T-helper 22 cell (primary cell): ENCODE measurements around the gene SDR42E1.
"Not testable (repeated sequence)": the region's sequence is repeated elsewhere in the genome, so short reads cannot be mapped to it uniquely, and the experiment has no call there.

Experiments used
- DNase-seq: peaks from one replicate; pipeline ENCODE4 v3.0.0-alpha.2; 2020; ENCODE audit warnings: low read depth

SDR42E1 gene

DNA sequence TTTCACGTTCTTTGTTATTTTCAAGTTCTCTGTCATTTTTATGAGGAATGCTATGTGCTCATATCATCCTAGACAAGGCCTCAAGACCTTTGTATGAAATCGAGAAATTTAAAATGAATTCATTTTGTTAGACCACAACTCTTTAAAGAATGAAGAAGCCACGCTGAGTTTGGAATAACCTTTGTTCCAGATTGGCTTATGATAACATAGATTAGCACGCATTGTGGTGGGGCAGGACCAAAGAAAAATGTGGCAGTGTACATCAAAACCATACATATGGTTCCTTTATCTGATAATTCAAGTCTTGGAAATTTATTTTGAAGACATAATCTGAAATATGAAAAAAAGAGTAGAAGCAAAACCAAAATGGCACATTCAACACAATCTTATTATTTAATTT lies 26.0 kb upstream of the SDR42E1 start:
- DNase-seq, result no peak

DNA sequence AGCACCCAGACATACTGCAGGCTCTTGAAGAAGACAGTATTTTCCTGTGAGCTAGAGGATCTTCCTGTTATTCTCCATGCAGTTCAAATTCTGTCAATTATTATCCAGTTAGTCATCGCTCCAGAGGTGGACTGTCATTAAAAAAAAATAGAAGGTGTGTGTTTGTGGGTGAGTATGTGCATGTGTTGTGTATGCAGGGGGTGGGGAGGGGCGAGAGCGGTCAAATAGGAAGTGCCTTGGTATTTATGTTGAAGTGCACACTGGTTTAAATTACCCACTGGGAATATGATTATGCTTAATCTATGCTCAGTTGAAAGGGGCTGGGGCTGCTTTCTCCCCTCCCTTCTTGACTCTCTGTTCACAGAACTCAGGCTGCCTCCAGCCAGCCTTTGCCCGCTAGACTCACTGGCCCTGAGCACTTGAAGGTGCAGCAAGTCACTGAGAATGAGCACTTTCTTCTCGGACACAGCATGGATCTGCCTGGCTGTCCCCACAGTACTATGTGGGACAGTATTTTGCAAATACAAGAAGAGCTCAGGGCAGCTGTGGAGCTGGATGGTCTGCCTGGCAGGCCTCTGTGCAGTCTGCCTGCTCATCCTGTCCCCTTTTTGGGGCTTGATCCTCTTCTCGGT lies 23.8 kb upstream of the SDR42E1 start, which contains the start of gene HSD17B2:
TSS of gene HSD17B2 (plus strand) at position 273 of the 632 bp plus-strand sequence. CDS start at position 445, 172 bp downstream.
- DNase-seq, result no peak

DNA sequence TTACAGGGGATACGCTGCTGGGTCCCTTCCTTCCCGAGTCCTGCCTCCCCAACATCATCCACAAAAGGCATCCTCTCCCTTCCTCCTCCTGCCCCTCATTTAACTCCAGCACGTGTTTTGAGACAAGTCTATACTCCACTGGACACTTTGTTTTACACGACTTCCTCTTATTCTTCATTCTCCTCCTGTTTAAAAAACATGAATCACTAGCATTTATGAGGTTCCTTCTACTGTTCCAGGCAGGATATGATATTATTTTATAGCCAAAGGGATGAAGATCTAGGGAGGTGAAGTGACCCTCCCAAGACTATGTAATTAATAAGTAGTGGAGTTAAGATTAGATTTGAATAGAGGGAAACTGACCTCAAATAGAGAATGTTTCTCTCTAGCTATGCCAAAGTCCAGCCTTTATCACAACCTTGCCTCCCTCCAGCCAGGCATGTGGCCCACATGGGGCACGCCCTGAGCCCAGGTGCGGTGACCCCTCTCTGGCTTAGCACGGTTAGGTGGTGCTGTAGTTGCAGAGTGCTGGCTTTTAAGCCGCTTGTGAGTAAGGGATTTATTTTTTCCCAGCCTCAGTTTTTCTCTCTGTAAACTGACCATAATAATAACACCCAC lies 22.5 kb upstream of the SDR42E1 start:
- no peak for DNase-seq

DNA sequence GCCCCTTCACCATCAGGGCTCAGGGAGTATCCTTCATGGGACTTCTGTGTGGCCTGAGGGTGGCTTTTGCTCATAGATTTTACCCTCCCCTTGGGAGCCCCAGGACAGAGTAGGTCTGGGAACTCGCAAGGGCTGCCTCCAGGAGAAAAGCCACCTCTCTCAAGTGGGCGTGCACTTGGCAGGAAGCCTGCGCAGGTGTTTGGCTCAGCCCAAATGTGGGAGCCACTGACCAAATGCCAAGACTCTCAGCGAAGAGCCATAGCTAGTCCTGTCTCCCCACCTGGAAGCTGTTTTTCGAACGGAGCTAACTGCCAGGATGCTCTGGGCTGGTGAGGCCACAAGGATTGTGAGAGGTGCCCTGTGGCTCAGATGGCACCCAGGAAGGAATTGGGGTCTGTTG lies 21.7 kb upstream of the SDR42E1 start:
- no peak for DNase-seq

DNA sequence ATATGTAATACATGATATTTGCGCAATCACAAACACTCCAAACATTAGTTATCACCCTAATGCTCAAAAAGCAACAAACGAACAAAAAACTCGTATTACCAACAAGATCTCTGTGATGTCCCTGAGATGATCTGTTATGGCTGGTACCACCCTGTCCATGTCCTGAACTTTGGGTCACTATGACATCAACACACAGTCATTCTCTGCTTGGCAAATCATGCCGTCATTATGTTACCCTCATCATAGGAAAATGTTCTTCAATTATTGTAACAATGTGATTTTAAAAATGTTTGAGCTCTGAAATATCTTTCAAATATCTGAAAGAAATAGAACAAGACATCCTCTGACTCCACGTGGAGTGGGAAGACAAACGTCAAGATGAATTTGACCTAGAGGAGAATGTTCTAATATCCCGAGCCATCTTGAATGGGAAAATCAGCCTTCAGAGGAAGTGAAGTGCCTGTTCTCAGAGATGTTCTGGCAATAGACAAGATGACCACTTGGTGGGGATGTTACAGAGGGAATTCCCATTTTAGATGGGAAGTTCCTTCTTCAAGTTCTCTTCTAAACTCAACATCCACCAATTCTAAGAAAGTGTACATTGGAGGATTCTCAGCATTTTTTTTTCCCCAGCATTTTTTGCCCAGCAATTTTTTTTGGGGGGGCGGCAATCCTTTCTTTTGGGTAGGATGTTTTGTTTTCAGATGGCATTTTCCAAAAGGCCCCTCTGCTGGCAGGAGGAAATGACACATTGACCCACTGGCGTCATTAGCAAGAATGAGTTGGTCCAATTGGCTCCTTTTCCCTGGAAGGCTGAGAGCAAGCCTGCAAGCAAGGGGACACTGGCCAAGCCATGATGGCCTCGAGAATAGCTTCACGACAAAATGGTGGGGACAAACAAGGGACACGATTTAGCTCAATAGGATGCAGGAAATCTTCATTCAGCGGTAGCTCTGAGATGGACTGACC lies 20.1 kb upstream of the SDR42E1 start:
- no peak for DNase-seq

DNA sequence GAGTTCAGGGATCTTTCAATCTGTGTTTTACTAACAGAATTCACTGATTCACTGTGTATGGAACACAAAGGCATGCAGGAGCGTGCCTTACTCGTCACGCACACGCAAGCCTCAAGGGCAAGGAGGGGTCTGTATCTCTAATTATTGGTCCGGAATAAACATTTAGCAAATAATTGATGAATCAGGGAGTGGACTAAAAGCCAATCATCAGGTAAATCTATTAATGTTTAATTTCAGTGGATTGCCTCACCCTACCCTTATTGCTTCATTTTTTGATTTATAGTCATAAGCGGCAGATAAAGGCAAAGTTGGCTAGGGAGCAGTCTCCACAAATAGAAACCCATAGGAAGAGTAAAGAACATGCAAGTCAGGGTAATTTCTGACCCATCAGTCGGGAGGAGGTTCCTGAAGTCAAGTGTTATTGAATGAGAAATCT lies 16.4 kb upstream of the SDR42E1 start:
- DNase-seq, result no peak

DNA sequence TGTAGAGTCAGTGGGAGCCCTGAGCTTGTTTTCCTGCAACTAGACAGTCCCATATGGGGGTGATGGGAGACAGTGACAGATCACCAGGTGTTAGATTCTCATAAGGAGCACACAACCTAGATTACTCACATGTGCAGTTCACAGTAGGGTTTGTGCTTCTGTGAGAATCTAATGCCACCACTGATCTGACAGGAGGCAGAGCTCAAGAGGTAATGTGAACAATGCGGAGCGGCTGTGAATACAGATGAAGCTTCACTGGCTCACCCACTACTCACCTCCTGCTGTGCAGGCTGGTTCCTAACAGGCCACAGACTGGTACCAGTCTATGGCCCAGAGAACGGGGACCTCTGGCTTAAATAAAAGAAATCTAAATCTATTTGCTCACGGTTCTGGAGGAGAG lies 13.6 kb upstream of the SDR42E1 start:
- DNase-seq, result no peak

DNA sequence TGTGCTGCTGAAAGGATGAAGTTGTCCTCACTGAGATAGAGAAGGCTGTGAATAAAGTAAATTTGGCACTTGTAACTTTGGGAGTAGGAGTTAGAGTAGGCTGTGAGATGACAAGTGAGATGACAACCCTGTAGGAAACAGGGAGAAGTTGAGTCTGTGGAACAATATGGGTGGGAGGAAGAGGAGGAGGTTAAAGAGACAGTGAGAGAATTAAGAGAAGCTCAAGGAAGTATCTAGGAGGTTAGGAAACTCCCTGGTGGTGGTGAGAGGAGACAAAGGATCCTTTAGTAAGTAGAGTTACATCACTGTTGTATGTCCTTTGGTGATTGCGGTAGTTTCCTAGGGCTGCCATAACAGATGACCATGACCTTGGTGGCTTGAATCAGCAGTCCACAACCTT lies 13.0 kb upstream of the SDR42E1 start:
- no peak for DNase-seq

DNA sequence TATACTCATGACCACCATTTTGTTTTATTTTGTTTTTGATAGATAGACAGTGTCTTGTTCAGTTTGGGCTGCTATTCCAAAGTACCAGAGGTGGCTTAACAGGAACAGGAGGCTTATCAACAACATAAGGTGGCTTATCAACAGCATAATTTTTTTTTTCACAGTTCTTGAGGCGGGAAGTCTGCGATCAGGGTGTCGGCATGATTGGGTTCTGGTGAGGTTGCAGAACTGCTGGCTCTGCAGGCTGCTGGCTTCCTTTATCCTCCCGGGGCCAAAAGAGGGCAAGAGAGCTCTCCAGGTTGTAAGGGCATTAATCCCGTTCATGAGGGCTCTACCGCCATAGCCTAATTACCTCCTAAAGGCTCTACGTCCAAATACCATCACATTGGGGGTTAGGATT lies 11.9 kb upstream of the SDR42E1 start:
- no peak for DNase-seq

DNA sequence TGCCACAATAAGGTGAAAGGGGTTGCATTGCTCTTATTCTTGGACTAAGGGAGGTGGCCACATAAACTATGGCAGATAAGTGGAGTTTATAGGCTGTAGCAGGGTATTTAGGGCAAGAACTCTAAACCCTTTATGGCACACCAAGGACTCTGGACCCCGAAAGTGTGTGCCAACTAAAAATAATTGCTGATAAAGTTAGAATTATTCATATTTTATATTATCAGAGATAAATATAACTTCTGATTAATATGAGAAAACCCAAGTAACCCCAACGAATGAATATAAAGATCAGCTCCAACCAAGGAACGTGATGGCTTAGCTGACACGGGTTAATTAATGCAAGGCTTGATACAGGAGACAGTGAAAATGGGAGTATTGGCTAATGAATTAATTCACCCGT lies 8.8 kb upstream of the SDR42E1 start:
- DNase-seq, result no peak

DNA sequence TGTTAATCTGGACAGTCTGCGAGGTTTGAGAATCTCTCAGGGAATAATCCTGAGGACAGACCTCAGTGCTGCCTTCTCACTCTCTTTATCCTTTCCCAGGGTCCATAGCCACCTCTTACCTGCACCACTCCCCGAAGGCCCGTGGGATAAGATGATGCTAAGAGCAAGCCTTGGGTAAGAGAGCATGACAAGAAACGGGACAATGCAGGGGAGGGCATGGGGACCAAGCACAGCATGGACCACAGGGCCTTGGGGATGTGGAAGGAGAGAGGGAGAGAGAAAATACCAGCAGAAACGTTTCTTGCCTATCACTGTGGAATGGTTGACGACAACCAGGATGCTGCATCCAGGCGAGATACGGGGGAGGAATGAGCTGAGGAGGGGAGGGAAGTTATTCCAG lies 8.3 kb upstream of the SDR42E1 start:
- no peak for DNase-seq

DNA sequence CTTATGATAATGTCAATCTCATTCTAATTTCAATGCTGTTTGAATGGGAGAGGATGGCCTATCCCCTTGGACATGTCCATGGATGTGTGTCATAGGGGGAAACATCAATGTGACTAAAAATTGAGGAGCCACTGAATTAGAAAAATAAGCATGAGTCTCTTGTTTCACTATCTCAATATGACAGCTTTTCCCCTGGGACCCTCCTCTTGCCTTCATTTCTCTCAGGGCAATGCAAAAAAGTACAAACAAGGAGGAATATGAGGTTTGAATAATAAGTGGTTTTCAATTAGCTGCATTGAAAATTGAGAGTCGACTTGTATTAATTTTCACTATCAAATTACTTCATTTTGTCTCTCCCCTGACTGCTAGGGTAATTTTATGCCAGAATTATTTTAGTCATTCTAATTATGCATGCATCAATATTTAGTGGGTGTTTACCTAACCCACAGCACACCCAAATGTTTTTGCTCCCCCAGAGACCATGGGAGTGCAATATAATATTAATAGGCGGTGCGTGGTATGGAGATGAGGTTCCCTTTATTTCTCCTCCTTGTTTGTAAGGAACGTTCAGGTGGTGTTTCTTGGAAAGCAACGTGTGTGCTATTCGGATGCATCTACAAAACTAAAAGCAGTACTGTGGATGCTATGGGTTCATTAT lies 6.8 kb upstream of the SDR42E1 start:
- no peak for DNase-seq

DNA sequence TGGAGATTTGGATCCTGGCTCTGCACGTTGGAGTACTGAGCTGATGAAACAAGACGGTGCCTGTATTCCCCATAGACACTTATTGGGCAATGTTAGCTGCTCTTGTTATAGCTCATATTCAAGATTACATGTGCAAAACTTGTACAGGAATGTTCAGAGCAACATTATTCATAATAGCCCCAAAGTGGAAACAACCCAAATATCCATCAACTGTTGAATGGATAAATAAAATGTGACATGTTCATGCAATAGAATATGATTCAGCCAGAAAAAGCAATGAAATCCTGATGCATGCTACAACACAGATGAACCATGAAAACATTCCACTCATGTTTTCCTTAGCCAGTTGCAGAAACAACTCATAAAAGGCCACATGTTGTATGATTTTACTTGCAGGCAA lies 5.7 kb upstream of the SDR42E1 start:
- DNase-seq, result no peak

DNA sequence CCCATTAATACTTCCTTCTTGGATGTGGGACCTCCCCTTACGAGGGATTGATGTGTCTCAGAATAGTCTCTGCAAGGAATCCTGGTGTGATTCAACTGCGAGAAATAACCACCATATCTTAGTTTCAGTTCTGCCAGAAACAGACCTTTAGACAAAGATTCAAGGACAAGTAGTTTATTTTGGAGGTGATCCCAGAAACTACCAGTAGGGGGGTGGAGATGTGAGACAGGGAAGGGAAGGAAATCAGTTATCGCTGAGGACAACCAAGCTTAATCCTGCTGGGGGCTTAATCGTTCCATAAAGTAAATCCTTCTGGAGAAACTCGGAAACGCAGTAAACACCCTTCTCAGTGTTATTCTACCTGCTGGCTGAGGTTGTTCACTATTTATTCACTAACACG lies 5.0 kb upstream of the SDR42E1 start:
- no peak for DNase-seq

DNA sequence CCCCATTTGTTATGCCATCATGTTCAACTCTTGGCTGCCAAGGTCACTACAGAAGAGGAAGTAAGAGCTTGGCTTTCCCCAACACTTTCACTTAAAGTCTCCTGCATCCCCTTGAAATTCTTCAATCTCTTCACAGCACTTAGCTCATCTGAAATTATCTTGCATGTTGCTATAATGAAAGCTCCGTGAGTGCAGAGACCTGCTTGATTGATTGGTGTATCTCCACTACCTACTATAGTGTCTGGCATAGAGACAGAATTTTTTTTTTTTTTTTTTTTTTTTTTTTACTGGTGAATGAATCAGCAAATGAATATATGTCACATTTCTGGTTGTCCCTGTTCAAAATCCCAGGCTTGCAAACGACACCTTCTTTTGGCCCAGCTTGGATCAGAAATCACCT lies 1.9 kb upstream of the SDR42E1 start:
- DNase-seq, result no peak

DNA sequence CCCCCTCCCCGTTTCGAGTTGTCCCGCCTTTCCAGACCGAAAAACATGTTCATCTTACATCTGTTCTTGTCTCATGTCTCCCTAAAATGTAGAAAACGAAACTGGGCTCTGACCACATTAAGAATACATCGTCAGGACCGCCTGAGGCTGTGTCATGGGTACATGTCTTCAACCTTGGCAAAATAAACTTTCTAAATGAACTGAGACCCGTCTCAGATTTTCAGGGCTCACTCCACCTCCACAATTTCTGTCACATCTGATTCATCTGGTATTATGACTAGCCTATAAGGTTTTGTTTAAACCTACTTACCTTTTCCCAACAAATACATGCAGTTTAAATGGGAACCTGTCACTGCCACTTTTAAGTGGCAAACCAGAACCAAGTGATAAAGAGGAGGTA lies 621 bp downstream of the SDR42E1 start:
- no peak for DNase-seq

DNA sequence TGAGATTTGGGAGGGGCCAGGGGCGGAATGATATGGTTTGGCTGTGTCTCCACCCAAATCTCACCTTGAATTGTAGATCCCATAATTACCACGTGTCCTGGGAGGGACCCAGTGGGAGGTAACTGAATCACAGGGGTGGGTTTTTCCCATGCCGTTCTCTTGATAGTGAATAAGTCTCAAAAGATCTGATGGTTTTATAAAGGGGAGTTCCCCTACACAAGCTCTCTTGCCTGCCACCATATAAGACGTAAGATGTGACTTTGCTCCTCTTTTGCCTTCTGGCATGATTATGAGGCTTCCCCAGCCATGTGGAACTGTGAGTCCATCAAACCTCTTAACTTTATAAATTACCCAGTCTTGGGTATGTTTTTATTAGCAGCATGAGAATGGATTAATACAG lies 1.5 kb downstream of the SDR42E1 start:
- DNase-seq, result not testable (repeated sequence)

DNA sequence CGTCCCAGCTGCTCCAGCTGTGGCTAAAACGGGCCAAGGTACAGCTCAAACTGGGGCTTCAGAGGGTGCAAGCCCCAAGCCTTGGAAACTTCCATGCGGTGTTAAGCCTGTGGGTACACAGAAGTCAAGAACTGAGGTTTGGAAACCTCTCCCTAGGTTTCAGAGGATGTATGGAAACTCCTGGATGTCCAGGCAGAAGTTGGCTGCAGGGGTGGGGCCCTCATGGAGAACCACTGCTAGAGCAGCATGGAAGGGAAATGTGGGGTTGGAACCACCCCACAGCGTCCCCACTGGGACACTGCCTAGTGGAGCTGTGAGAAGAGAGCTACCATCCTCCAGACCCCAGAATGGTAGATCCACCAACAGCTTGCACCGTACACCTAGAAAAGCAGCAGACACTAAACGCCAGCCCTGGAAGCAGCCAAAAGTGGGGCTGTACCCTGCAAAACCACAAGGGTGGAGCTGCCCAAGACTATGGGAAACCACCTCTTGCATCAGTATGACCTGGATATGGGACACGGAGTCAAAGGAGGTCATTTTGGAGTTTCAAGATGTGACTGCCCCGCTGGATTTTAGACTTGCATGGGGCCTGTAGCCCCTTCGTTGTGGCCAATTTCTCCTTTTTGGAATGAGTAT lies 2.2 kb downstream of the SDR42E1 start:
- no peak for DNase-seq

DNA sequence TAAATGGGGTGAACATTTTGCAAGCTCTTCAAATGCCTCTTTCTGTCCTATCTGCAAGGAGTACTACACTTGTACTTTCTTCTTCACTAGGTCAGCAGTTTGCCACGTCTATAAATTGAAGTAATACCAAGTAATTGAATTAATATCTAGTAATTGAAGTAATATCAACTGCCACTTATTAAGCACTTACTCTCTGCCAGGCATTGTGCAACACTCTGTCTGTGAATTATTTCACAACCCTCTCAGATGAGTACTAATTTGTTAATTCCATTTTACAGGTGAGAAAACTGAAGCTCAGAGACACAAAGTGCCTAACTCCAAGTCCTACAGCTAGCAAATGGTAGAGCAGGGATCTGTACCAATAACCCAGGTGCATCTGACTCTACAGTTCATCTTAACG lies 4.1 kb downstream of the SDR42E1 start:
- DNase-seq, result no peak

DNA sequence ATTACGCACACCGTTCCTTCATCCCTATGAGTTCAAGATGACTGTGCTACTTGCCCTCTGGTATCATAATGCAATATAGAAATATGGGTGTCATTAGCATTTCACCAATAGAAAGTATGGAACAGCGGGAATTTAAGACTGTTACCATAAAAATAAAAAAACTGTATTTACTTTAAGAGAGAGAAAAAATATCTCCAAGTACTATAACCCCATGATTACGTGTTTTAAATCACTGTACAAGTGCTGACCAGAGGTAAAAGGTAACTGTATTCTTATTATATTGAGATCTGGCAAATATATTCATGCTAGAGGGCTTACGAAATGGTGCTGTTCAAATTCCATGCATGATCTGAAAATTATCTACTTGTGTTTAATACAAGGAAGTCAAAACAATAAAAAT lies 5.2 kb downstream of the SDR42E1 start:
- DNase-seq, result no peak

DNA sequence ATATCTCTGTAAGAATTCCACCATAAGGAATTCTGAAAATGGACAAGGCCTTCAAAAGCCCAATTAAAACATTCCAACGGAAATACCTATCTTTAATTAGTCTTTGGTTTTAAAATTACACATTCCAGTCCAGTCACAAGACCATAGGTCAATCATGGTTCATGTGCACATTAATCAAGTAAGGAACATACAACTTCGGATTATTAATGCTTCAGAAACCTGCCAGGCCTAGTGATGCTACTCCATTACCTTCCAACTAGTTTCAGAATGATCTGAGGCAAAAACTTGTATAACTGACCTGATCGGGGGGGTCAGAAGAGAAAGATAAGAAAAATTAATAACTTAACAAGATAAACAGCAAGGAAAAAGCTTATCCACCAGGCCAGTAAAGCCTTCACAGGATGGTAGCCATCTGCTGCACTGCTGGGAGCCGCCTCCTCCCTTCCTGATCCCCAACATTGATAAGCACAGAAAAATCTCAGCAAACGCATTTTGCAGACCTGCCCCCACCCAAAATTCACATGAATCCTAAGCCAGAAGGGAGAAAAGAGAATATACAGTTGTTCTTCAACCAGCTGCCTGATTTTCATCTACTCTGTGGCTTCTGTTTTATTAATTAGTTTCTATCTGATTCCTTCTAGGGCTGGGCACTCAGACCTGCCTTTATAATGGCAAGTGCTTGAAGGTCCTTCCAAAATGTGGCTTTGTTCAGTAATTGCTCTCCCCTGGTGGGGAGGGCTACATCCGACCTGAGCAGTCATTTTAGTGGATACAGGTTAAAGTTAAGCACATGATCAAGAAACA lies 6.0 kb downstream of the SDR42E1 start:
- DNase-seq, result no peak
